BE2C (cell line): ENCODE measurements around the gene C1orf198.

Experiments used
- DNase-seq: peaks from one replicate; pipeline ENCODE4 v3.0.0-alpha.2; 2020
- H3K27me3 ChIP-seq: fragments of 250-450 bp; sonication (Bioruptor Pico); 2 replicates; pipeline ENCODE4 v1.5.1; 2020; ENCODE audit warnings: mild to moderate bottlenecking
- H3K36me3 ChIP-seq: fragments of 250-450 bp; sonication (Bioruptor Pico); 2 replicates; pipeline ENCODE4 v1.5.1; 2020; ENCODE audit warnings: mild to moderate bottlenecking
- H3K4me1 ChIP-seq: fragments of 250-450 bp; sonication (Bioruptor Pico); 2 replicates; pipeline ENCODE4 v1.5.1; 2020
- H3K4me3 ChIP-seq: 2 replicates; pipeline ENCODE4 v1.5.1; 2011; ENCODE audit warnings: low read depth, low read length
- H3K9me3 ChIP-seq: fragments of 250-450 bp; sonication (Bioruptor Pico); 2 replicates; pipeline ENCODE4 v1.5.1; 2020
- CTCF ChIP-seq: IDR thresholded peaks from 2 replicates; pipeline ENCODE4 v1.5.1; 2012; ENCODE audit warnings: mild to moderate bottlenecking, low read depth, low read length

C1orf198 gene

GRCh38 chr1:230857822-230858221 lies 10.5 kb downstream of the C1orf198 start:
- H3K9me3 ChIP-seq: no peaks in the 10 kb centered on the region
- no peaks in the 10 kb centered on the region for H3K36me3 ChIP-seq
- no peak overlapping the region for H3K4me3 ChIP-seq
- H3K27me3 ChIP-seq: no peaks in the 10 kb centered on the region
- no peak for TF ChIP-seq CTCF
- no peaks in the 10 kb centered on the region for H3K4me1 ChIP-seq
- no peak for DNase-seq

DNA sequence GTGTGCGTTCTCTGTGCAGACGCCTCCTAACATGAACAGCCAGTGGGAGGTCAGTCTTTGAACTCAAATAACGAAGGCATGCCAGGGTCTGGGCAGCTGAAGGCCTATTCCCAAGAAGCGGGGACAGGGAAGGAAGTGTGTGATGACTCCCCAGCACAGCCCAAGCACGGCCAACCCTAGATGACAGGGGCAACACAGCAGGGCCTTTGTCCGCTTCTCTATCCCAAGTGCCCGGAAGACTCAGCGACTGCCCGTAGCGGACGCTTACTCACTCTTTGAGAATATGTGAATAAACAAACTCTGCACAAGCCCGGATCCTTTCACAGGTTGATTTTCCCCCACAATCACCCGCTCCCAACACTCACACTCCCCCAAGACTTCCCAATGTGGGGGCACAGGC lies 11.2 kb downstream of the C1orf198 start:
- H3K27me3 ChIP-seq: no peaks in the 10 kb centered on the region
- H3K36me3 ChIP-seq: no peaks in the 10 kb centered on the region

GRCh38 chr1:230855886-230856285 lies 12.4 kb downstream of the C1orf198 start:
- no peaks in the 10 kb centered on the region for H3K9me3 ChIP-seq
- H3K4me1 ChIP-seq: no peaks in the 10 kb centered on the region
- H3K4me3 ChIP-seq: no peak overlapping the region
- no peaks in the 10 kb centered on the region for H3K27me3 ChIP-seq
- no peaks in the 10 kb centered on the region for H3K36me3 ChIP-seq
- TF ChIP-seq CTCF: no peak
- DNase-seq: no peak

More for the DNA sequence above, 11.2 kb downstream of the C1orf198 start:
- H3K4me1 ChIP-seq: no peaks in the 10 kb centered on the region
- no peak for TF ChIP-seq CTCF
- DNase-seq: no peak
- H3K9me3 ChIP-seq: no peaks in the 10 kb centered on the region
- no peak overlapping the region for H3K4me3 ChIP-seq

DNA sequence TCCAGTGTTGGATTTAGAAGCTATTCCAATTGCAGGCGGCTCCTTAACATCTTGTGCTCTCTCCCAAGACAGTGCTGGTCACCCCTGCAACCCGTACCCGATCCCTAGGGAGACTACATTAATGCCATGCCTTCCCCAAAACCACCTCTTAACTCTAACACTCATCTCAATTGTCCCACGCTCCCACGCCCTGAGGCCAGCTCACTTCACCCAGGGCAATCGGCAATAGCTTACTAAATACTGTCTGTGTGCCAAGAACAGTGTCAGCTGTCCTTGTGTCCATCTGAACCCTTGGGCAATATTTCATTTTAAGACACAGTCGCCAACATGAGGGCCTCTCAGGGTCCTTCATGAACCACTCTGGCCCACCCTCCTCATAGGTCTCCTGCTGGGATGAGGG lies 13.9 kb downstream of the C1orf198 start:
- H3K9me3 ChIP-seq: no peaks in the 10 kb centered on the region
- no peaks in the 10 kb centered on the region for H3K4me1 ChIP-seq
- TF ChIP-seq CTCF: no peak
- no peaks in the 10 kb centered on the region for H3K36me3 ChIP-seq
- DNase-seq: no peak
- H3K4me3 ChIP-seq: no peak overlapping the region
- H3K27me3 ChIP-seq: no peaks in the 10 kb centered on the region

- no peaks in the 10 kb centered on the region for H3K27me3 ChIP-seq
- H3K9me3 ChIP-seq: no peaks in the 10 kb centered on the region
- H3K36me3 ChIP-seq: no peaks in the 10 kb centered on the region
- H3K4me1 ChIP-seq: no peaks in the 10 kb centered on the region
- DNase-seq: no peak
- TF ChIP-seq CTCF: no peak
- no peak overlapping the region for H3K4me3 ChIP-seq
These were observed 14.6 kb downstream of the C1orf198 start for GRCh38 chr1:230853731-230854130.

DNA sequence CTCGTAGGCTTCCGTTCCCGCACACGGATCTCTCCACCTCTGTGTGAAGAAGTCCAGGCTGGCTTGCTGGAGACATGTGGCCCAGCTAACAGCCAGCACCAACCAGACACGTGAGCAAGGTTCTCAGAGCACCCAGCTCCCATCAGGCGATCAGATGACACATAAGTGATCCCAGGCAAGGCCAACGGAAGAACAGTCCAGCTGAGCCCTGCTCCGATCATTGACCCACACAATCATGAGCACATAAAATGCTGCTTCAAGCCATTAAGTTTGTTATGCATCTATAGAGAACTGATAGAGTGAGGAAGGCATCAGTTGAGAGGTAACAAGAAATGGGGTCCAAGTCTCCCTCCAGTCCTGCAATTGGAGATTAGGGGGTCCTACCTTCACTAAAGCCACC lies 15.4 kb downstream of the C1orf198 start:
- no peak for TF ChIP-seq CTCF
- DNase-seq: no peak
- no peaks in the 10 kb centered on the region for H3K36me3 ChIP-seq
- H3K27me3 ChIP-seq: no peaks in the 10 kb centered on the region
- H3K4me1 ChIP-seq: no peaks in the 10 kb centered on the region
- no peak overlapping the region for H3K4me3 ChIP-seq
- H3K9me3 ChIP-seq: no peaks in the 10 kb centered on the region
